Astrocyte (in vitro differentiated cells and primary cell): Measurements from ENCODE around the gene RUSF1.

Source experiments
- CTCF ChIP-seq: IDR thresholded peaks from 2 replicates; pipeline ENCODE4 v1.5.1; 2011; ENCODE audit warnings: low read depth, mild to moderate bottlenecking, inconsistent platforms, low read length, moderate library complexity; ENCODE audit not compliant: insufficient read depth
- EZH2 ChIP-seq: IDR thresholded peaks from 2 replicates; pipeline ENCODE4 v1.6.1; 2012; ENCODE audit warnings: mild to moderate bottlenecking, low read length, inconsistent platforms; ENCODE audit not compliant: insufficient read depth

DNA sequence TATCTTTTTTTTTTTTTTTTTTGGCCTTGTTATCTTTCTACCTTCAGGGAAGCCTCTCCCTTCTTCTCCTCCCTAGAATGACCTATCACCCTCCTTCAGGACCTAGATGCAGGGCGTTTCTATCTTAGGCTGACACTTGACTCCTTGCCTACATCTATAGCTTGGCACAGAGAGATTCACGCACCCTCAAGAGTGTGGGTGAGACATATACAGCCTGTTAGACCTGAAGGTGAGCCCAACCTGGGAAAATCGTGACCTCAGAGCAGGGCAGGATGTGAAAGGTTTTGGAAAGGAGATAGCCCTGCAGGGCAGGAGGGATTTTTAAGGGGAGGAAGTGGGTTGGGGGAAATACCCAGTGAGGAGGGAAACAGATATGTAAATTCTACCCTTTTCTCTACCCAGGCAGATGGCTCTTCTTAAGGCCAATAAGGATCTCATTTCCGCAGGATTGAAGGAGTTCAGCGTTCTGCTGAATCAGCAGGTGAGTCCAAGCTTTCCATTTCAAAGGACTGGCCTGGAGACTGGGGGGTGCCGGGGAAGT, 19.6 kb upstream of the RUSF1 start, which contains the start of gene AHSP:
- TF ChIP-seq CTCF (no peak), EZH2 (no peak)
